Measurements from ENCODE around the gene ZBTB20. TPM values are rescaled to one million over a fixed set of nuclear protein-coding genes. Genes with fewer than 3 reads are reported as not detected.

The ZBTB20 gene
- total RNA-seq, 2 donors from 2014 or later = 19.8 to 23.1 TPM

DNA sequence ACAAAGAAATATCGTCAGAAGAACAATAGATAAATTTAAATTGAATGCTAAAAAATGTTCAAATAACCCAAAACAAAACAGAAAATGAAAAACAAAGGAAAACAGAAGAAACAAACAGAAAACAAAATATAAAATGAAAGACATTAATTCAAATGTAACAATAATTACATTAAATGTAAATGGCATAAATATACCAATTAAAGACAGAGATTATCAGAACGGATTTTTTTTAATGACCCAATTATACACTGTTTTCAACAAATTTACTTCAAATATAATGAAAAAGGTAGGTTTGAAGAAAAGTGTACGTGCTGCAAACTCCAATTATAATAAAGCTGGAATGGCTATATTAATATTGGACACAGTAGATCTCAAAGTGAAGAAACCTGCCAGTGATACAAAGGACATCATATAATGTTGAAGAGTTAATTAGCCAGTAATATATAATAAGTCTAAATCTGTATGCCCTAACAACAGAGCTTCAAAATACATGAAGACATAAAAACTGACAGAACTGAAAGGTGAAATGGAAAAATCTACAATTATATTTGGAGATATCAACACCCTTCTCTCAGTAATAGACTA is 193.8 kb downstream of the ZBTB20 start:
- Mint-ChIP-seq H3K36me3 (ENCODE audit: insufficient read depth in 2 of 2) (peaks cover 20 to 22% of the 10 kb centered on the region in 2 donors), H3K4me1 (ENCODE audit: low read depth) (no peaks in the 10 kb centered on the region), H3K27me3 (ENCODE audit: low read depth) (no peaks in the 10 kb centered on the region), H3K9me3 (peaks cover 6 to 9% of the 10 kb centered on the region in 2 donors), H3K4me3 (no peak overlapping the region), H3K27ac (no peak overlapping the region)
- ATAC-seq (replicated peaks in 1 of 2) = no peak
- no peak for DNase-seq

DNA sequence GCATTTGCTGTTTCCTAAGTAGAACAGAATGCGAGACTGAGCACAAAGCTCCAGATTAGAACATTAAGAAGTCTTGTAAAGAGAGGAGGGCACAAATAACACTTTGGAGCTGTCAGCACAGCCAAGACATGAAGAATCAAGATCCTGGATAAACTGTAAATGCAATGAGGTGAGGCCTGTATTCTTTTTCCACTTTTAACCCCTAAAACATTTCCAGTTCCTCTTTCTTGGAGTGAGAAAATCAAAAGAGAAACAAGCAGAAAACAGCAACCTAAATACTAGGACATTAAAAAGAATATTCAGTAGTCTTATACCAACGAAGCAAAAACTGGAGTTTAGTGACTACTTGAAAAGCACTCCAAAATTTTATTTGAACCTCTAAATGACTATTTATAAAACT is 204.3 kb downstream of the ZBTB20 start:
- Mint-ChIP-seq H3K27me3 (ENCODE audit: low read depth) (no peaks in the 10 kb centered on the region), H3K9me3 (peaks cover 1 to 6% of the 10 kb centered on the region in 2 donors), H3K27ac (no peak overlapping the region), H3K4me3 (no peak overlapping the region), H3K4me1 (ENCODE audit: low read depth) (peaks cover 13% of the 10 kb centered on the region), H3K36me3 (ENCODE audit: insufficient read depth in 2 of 2) (peaks cover 1 to 3% of the 10 kb centered on the region in 2 donors)
- DNase-seq = no peak
- ATAC-seq (replicated peaks in 1 of 2) = no peak

DNA sequence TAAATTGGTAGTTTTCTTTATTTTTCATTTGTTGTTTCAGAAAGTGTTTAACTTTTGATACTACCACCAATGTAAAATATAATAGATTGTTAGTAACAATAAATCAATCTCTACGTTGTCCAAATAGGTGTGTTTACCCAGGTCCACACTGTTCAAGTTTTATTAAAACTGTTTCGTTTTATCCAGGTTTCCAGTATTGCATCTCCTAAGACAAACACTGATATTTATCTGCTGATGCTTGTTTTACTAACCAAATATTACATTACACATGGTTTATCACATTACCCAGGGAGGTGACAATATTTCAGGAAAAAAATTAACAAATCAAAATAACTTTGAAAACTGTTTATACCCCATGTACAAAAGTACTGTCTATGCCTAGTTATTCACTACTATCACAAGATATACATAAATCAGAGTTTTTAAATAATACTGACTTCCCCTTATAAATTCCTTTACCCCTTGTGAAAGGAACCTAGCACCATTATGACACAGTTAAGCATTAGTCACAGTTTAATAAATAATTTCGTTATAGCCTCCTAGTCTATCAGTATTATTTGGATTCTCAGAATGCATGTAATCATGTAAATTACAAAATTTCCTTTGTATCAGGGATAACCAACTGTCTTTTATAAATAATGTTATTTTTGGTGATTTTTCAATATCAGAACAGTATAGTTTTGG is 205.3 kb downstream of the ZBTB20 start:
- peaks cover 1 to 6% of the 10 kb centered on the region in 2 donors for H3K9me3 Mint-ChIP-seq
- H3K27me3 Mint-ChIP-seq (ENCODE audit: low read depth) = no peaks in the 10 kb centered on the region
- H3K4me1 Mint-ChIP-seq (ENCODE audit: low read depth) = peaks cover 13% of the 10 kb centered on the region
- no peak for ATAC-seq (replicated peaks in 1 of 2)
- peaks cover 1 to 5% of the 10 kb centered on the region in 2 donors for H3K36me3 Mint-ChIP-seq (ENCODE audit: insufficient read depth in 2 of 2)
- H3K27ac Mint-ChIP-seq = no peak overlapping the region
- DNase-seq = no peak
- no peak overlapping the region for H3K4me3 Mint-ChIP-seq

DNA sequence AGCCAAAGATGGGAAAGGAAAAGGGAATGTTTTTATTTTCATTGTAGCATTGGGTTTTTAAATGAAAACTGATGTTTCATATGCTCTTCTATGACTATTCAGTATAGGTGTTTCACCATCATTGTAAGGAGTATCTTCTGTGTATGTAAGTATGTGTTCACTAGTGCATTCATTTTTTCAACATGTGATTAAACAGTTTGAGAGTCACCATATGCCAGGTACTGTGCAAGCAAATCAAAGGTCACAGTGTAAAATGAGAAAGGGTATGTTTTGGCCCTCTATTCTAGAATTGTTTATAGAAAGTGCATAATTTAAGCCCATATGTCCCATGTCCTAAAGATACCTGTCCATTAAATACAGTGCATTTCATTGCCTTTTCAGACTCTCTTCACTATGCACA is 207.2 kb downstream of the ZBTB20 start:
- H3K4me1 Mint-ChIP-seq (ENCODE audit: low read depth) = peaks cover 13% of the 10 kb centered on the region
- DNase-seq (no peak), ATAC-seq (replicated peaks in 1 of 2) (no peak)
- no peak overlapping the region for H3K27ac Mint-ChIP-seq
- peaks cover 1 to 3% of the 10 kb centered on the region in 2 donors for H3K36me3 Mint-ChIP-seq (ENCODE audit: insufficient read depth in 2 of 2)
- no peaks in the 10 kb centered on the region for H3K27me3 Mint-ChIP-seq (ENCODE audit: low read depth)
- H3K9me3 Mint-ChIP-seq = peaks cover 1 to 4% of the 10 kb centered on the region in 2 donors
- H3K4me3 Mint-ChIP-seq = no peak overlapping the region

DNA sequence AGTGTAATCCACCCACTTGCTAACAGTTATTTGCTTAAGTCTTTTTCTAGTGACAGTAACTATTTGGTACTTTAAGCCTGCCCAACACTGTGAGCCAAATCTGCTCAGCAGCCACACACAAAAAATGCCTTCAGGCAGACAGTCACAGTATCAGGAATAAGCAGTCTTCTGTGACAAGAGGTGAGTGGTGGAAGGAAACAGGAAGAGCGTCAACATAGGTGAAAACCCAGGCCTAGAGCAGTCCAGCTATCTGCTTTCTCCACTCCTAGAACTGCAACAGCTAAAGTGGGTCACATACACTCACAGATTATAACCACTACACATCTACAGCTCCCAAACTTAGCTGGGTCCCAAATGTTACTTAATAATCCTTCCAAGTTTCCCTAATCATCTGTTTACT is 213.7 kb downstream of the ZBTB20 start:
- H3K27me3 Mint-ChIP-seq (ENCODE audit: low read depth) = no peaks in the 10 kb centered on the region
- H3K27ac Mint-ChIP-seq = no peak overlapping the region
- no peaks in the 10 kb centered on the region for H3K4me1 Mint-ChIP-seq (ENCODE audit: low read depth)
- H3K4me3 Mint-ChIP-seq = no peak overlapping the region
- DNase-seq (no peak), ATAC-seq (replicated peaks in 1 of 2) (no peak)
- peaks cover 0 to 3% of the 10 kb centered on the region in 2 donors for H3K9me3 Mint-ChIP-seq
- peaks cover 2 to 3% of the 10 kb centered on the region in 2 donors for H3K36me3 Mint-ChIP-seq (ENCODE audit: insufficient read depth in 2 of 2)

DNA sequence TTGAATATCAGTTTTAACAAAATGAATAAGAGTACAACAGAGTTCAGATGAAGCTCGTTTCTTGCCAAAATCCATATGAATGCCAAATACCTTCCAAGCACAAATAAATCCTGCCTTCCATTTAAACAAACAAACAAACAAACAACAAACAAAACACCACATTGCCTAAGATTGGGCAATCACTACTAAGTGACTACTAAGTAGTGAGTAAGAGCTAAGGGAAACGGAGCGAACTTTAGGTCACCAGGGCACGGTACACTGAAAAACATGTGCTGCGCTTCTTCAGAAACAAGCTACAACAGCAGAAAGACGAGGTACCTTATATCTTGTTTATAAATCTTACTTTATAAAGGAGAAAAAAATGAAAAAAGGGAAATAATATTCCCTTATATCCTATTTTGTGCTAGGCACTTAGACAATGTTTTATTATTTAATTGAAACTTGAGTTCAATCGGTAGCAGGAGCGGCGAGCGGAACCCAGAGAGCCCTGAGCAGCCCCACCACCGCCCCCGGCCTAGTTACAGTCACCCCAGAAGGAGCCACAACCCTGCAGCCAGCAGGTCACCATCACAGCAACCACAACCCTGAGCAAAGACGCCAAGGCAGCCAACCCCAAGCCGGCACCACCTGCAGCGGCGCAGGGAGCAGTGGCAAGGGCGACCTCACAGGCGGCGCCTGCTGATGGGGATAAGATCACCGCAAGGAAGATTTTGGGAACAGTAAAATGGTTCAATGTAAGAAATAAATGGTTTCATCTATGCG is 216.9 kb downstream of the ZBTB20 start:
- peaks cover 0 to 2% of the 10 kb centered on the region in 2 donors for H3K9me3 Mint-ChIP-seq
- no peaks in the 10 kb centered on the region for H3K27me3 Mint-ChIP-seq (ENCODE audit: low read depth)
- peaks cover 0 to 3% of the 10 kb centered on the region in 2 donors for H3K36me3 Mint-ChIP-seq (ENCODE audit: insufficient read depth in 2 of 2)
- H3K4me3 Mint-ChIP-seq = no peak overlapping the region
- no peak overlapping the region for H3K27ac Mint-ChIP-seq
- DNase-seq (no peak), ATAC-seq (replicated peaks in 1 of 2) (no peak)
- no peaks in the 10 kb centered on the region for H3K4me1 Mint-ChIP-seq (ENCODE audit: low read depth)

DNA sequence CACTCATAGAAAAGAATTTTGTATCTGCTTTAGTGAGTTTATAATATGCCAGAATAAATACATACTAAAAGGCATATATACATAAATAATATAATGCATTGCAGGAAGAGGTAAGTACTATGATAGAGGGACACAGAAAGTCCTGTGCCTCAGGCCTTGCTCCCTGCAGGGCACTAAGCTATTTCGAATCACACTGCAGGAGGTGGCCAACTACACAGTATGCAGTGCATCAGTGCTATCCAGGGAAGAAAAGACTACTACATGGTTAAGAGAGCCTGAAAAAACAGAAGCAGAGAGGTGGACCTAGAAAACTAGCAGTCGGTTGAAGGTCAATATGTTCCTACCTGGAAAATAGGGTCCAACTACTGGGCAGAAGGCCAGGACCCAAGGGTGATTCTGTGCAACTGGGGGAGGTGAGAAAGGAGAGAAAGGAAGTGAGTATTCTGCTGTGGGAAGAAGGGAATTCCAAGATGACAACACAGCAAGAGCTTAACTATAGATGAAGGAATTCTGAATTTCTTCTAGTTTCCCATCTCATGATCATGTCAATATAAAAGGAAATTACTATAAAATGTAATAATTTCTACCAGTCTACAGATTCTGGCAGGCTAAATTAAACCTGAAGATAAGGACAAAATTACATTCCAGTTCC is 218.0 kb downstream of the ZBTB20 start:
- Mint-ChIP-seq H3K27ac (no peak overlapping the region), H3K4me1 (ENCODE audit: low read depth) (no peaks in the 10 kb centered on the region), H3K27me3 (ENCODE audit: low read depth) (no peaks in the 10 kb centered on the region), H3K9me3 (peaks cover 0 to 2% of the 10 kb centered on the region in 2 donors), H3K36me3 (ENCODE audit: insufficient read depth in 2 of 2) (peaks cover 0 to 3% of the 10 kb centered on the region in 2 donors), H3K4me3 (no peak overlapping the region)
- no peak for ATAC-seq (replicated peaks in 1 of 2)
- no peak for DNase-seq

DNA sequence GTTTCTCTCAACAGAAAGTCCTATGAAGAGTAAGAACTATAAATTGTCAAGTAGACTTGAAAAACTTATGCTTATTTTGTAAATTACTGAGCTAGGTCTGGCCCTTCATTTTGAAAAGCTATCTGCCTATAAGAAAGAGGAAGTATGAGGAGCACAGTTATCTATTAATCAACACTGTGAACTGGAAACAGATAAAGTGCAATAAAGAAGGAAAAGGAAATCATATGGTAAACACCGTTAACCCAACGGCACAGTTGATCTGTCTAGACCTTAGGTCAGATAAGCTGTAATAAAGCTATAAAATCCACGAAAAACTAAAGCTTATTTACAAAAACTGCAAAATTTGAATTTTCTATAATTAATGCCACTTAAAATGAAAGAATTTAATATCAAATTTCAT is 242.5 kb downstream of the ZBTB20 start:
- Mint-ChIP-seq H3K4me1 (ENCODE audit: low read depth) (peaks cover 20% of the 10 kb centered on the region), H3K27me3 (ENCODE audit: low read depth) (no peaks in the 10 kb centered on the region), H3K4me3 (no peak overlapping the region), H3K36me3 (ENCODE audit: insufficient read depth in 2 of 2) (peaks cover 0 to 3% of the 10 kb centered on the region in 2 donors), H3K27ac (no peak overlapping the region), H3K9me3 (no peaks in the 10 kb centered on the region)
- no peak for ATAC-seq (replicated peaks in 1 of 2)
- DNase-seq = no peak

DNA sequence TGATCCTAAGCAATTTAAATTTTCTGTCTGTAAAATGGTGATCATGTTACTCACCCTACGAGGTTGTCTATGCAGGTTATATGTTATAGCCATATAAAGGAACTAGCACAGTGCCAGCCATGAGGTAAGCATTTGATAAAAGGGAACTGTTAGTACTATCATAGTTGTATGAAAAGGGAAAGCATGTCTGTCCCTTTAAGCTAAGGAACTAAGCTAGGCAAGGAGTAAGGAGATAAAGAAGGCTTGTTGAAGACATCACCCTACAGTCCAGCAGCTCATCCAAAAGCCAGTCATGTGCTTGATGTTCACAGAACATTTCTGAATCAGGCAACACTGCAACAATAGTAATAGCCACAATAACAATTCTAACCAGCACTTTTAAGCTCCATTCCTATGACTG is 243.9 kb downstream of the ZBTB20 start:
- no peaks in the 10 kb centered on the region for H3K9me3 Mint-ChIP-seq
- H3K4me1 Mint-ChIP-seq (ENCODE audit: low read depth) = peaks cover 20% of the 10 kb centered on the region
- H3K4me3 Mint-ChIP-seq = no peak overlapping the region
- ATAC-seq (replicated peaks in 1 of 2) (no peak), DNase-seq (no peak)
- no peak overlapping the region for H3K27ac Mint-ChIP-seq
- no peaks in the 10 kb centered on the region for H3K27me3 Mint-ChIP-seq (ENCODE audit: low read depth)
- no peaks in the 10 kb centered on the region for H3K36me3 Mint-ChIP-seq (ENCODE audit: insufficient read depth in 2 of 2)

DNA sequence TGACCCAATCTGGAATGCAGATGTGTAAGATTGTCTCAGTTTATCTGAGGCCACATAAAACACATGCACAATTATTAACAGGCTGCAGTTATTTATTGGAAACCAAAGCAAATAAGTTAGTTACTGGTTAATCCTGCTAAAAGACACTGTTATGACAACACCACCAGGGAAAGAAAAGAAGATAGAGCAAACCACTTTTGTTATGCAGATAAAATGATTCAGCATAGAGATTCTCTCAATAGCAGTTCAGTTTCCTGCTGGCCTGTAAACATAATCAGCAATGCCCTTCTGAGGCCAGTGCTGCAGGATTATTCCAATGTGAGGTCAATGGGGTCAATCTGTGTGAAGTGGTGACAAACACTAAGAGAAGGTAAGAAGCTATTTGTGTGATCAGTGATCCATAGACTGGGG is 244.4 kb downstream of the ZBTB20 start:
- Mint-ChIP-seq H3K9me3 (no peaks in the 10 kb centered on the region), H3K4me3 (no peak overlapping the region), H3K4me1 (ENCODE audit: low read depth) (peaks cover 20% of the 10 kb centered on the region), H3K27ac (no peak overlapping the region), H3K27me3 (ENCODE audit: low read depth) (no peaks in the 10 kb centered on the region), H3K36me3 (ENCODE audit: insufficient read depth in 2 of 2) (no peaks in the 10 kb centered on the region)
- DNase-seq (no peak), ATAC-seq (replicated peaks in 1 of 2) (no peak)

DNA sequence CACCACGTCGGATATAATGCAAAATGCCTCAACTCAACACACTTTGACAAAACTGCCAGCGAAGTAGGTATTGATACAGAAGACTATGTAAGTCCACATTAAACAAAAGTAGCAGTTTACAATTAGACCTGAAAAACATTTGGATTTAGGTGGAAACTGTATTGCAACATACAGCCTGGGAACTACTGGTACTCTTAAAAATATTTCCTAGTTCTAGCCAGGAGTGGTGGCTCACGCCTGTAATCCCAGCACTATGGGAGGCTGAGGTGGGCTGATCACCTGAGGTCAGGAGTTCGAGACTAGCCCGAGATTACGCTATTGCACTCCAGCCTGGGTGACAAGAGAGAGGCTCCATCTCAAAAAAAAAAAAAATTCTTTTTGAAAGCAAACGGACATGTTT is 246.2 kb downstream of the ZBTB20 start:
- Mint-ChIP-seq H3K9me3 (no peaks in the 10 kb centered on the region), H3K36me3 (ENCODE audit: insufficient read depth in 2 of 2) (no peaks in the 10 kb centered on the region), H3K27ac (no peak overlapping the region), H3K4me3 (peak overlapping the region; percentile 8 to 55), H3K4me1 (ENCODE audit: low read depth) (peaks cover 18% of the 10 kb centered on the region), H3K27me3 (ENCODE audit: low read depth) (no peaks in the 10 kb centered on the region)
- ATAC-seq (replicated peaks in 1 of 2) (no peak), DNase-seq (no peak)

DNA sequence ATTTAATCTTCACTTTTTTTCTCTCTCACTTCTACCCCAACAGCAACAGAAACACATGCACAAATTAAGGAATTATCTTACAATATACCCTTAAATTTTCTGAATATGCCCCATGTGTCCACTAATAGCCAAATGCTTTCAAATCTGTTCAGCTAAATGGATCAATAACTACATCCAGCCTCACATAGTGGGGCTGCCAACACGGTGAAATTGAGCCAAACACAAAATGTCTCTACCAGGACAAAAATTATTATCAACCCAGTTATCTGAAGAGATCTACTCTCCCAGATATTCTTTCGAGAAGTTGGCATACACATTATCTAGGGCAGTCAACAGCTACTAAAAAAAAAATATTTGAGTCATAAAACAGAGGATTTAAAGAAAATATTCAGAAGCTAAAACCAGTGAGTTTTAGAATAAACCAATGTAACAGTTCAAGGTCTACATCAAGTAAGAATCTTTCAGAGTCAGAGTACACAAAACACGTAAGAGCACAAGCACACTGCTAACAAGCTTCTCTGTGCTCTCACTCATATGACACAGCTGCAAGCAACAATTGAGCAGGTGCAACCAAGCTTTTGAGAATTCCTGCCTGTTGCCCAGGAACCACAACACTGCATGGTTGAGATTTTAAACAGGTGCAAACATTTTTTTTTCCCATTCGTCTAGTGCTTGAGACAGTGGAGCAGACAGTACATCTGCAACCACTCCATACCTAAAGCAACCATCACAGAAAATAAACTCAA is 247.7 kb downstream of the ZBTB20 start:
- Mint-ChIP-seq H3K36me3 (ENCODE audit: insufficient read depth in 2 of 2) (no peaks in the 10 kb centered on the region), H3K4me3 (no peak overlapping the region), H3K9me3 (no peaks in the 10 kb centered on the region), H3K4me1 (ENCODE audit: low read depth) (peaks cover 10% of the 10 kb centered on the region), H3K27me3 (ENCODE audit: low read depth) (no peaks in the 10 kb centered on the region), H3K27ac (no peak overlapping the region)
- DNase-seq = no peak
- ATAC-seq (replicated peaks in 1 of 2) = no peak

Measured in activated T-cell treated with anti-CD3 and anti-CD28 coated beads, Interleukin-2, amount 50 U/mL, for 72 hours (primary cell).